Thymus (tissue), 11 donors: ENCODE measurements around the gene PUM2. TPM values are rescaled to one million over a fixed set of nuclear protein-coding genes. Genes with fewer than 3 reads are reported as not detected.
A peak's percentile ranks its signal among the peaks of the same experiment; 100 is the strongest.

ENCODE experiments used
- DNase-seq, 9 donors: peaks; one replicate each; pipeline ENCODE4 v3.0.0-alpha.2; 2013; ENCODE audit warnings: low spot score in 9 of 9, low read depth in 6 of 9, missing footprints in 1 of 9
- H3K27ac ChIP-seq, 2 donors: one replicate each; pipeline ENCODE4 v1.5.1; 2013; ENCODE audit warnings: control low read depth in 1 of 2, low read depth in 1 of 2, low read length in 1 of 2, mild to moderate bottlenecking in 1 of 2, moderate library complexity in 1 of 2
- H3K27me3 ChIP-seq, 2 donors: one replicate each; pipeline ENCODE4 v1.5.1; 2013; ENCODE audit warnings: low read length in 1 of 2; ENCODE audit not compliant: control insufficient read depth in 2 of 2, insufficient read depth in 1 of 2
- H3K36me3 ChIP-seq, 2 donors: one replicate each; pipeline ENCODE4 v1.5.1; 2013; ENCODE audit warnings: low read length in 1 of 2, mild to moderate bottlenecking in 1 of 2, moderate library complexity in 1 of 2; ENCODE audit not compliant: control insufficient read depth in 2 of 2, insufficient read depth in 2 of 2
- H3K4me1 ChIP-seq, 2 donors: one replicate each; pipeline ENCODE4 v1.5.1; 2013; ENCODE audit warnings: low read length in 2 of 2; ENCODE audit not compliant: control insufficient read depth in 2 of 2, insufficient read depth in 2 of 2
- H3K4me3 ChIP-seq, 2 donors: one replicate each; pipeline ENCODE4 v1.5.1; 2013; ENCODE audit warnings: low read length in 2 of 2, control low read depth in 1 of 2, mild to moderate bottlenecking in 1 of 2
- H3K9me3 ChIP-seq, 2 donors: one replicate each; pipeline ENCODE4 v1.5.1; 2013; ENCODE audit warnings: low read length in 1 of 2, mild to moderate bottlenecking in 1 of 2; ENCODE audit not compliant: control insufficient read depth in 2 of 2, insufficient read depth in 1 of 2
- WGBS: extraction: QIAGEN DNeasy Blood & Tissue Kit; methylation state at CpG from one replicate; pipeline ENCODE4 v1.1.7; 2013; 5-methylcytosine and 5-hydroxymethylcytosine counted together
- polyA plus RNA-seq: library from polyadenylated mRNA; stranded (reverse); fragments of 200-250 nt; gene quantifications from one replicate; pipeline ENCODE4 v1.2.3, GENCODE V29; 2013
- total RNA-seq: library from RNA; stranded (reverse); fragments of 120-200 nt; gene quantifications from one replicate; pipeline ENCODE4 v1.2.4, GENCODE V29; 2013
- donor health status: healthy.

The PUM2 gene
- total and polyA plus RNA-seq, 2 donors = 40.2 to 66.8 TPM

DNA sequence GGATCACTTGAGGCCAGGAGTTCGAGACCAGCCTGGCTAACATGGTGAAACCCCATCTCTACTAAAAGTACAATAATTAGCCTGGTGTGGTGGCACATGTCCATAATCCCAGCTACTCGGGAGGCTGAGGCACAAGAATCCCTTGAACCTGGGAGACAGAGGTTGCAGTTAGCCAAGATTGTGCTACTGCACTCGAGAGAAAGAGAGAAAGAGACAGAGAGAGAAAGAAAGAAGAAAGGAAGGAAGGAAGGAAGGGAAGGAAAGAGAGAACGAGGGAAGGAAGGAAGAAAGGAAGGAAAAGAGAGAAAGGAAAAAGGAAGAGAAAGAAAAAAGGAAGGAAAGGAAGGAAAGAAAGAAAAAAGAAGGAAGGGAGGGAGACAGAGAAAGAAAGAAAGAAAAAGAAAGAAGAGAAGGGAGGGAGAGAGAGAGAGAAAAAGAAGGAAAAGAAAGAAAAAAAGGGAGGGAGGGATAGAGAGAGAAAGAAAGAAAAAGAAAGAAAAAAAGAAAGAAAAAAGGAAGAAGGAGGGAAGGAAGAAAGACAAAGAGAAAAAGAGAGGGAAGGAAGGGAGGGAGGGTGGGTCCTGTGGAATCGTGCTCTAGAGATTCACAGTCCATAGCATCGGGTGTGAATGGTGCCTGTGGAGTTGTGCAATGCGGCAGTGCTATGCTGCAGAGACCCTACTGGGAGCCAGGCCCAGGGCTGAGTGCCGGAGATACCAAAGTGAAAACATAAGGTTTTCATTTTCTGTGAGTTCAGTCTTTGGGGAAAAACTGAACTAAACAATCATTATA is 121.1 kb downstream of the PUM2 start:
- H3K9me3 ChIP-seq = no peaks in the 10 kb centered on the region
- H3K36me3 ChIP-seq = no peaks in the 10 kb centered on the region
- H3K4me3 ChIP-seq = no peak overlapping the region
- no peak for DNase-seq
- H3K27ac ChIP-seq = no peak overlapping the region
- H3K4me1 ChIP-seq = peaks cover 0 to 11% of the 10 kb centered on the region in 2 donors
- 88% methylated on average over 8 of the region's 8 CpGs for WGBS
- H3K27me3 ChIP-seq = peaks cover 19 to 41% of the 10 kb centered on the region in 2 donors

GRCh38 chr2:20227894-20228505 is 122.6 kb downstream of the PUM2 start:
- Histone ChIP-seq H3K9me3 (no peaks in the 10 kb centered on the region), H3K27me3 (peaks cover 34 to 55% of the 10 kb centered on the region in 2 donors), H3K27ac (no peak overlapping the region), H3K4me3 (no peak overlapping the region), H3K36me3 (no peaks in the 10 kb centered on the region), H3K4me1 (peaks cover 2 to 17% of the 10 kb centered on the region in 2 donors)
- 94% methylated on average over 10 of the region's 10 CpGs for WGBS
- DNase-seq = no peak

DNA sequence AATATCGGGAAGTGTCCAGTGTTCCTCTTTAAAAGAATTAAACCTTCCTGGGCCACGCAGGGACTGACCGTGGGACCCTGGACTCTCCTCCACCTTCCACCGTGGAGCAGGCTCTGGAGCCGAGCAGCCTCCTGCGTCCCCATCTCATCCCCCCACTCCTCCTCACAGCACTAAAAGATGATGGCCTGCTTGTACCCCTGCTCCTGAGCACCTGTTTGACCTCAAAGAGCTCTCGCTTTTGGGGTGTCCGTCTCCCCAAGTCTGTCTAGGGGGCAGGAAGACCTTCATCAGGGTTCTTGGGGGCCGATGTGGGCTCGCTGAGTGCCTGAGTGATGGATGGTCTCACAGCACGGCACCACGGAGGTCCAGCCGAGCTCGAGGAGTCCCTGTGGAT is 124.5 kb downstream of the PUM2 start:
- WGBS = 94% methylated on average over 14 of the region's 14 CpGs
- H3K36me3 ChIP-seq = no peaks in the 10 kb centered on the region
- peaks cover 2 to 17% of the 10 kb centered on the region in 2 donors for H3K4me1 ChIP-seq
- H3K9me3 ChIP-seq = no peaks in the 10 kb centered on the region
- H3K4me3 ChIP-seq = no peak overlapping the region
- peaks cover 46 to 70% of the 10 kb centered on the region in 2 donors for H3K27me3 ChIP-seq
- H3K27ac ChIP-seq = no peak overlapping the region
- no peak for DNase-seq

DNA sequence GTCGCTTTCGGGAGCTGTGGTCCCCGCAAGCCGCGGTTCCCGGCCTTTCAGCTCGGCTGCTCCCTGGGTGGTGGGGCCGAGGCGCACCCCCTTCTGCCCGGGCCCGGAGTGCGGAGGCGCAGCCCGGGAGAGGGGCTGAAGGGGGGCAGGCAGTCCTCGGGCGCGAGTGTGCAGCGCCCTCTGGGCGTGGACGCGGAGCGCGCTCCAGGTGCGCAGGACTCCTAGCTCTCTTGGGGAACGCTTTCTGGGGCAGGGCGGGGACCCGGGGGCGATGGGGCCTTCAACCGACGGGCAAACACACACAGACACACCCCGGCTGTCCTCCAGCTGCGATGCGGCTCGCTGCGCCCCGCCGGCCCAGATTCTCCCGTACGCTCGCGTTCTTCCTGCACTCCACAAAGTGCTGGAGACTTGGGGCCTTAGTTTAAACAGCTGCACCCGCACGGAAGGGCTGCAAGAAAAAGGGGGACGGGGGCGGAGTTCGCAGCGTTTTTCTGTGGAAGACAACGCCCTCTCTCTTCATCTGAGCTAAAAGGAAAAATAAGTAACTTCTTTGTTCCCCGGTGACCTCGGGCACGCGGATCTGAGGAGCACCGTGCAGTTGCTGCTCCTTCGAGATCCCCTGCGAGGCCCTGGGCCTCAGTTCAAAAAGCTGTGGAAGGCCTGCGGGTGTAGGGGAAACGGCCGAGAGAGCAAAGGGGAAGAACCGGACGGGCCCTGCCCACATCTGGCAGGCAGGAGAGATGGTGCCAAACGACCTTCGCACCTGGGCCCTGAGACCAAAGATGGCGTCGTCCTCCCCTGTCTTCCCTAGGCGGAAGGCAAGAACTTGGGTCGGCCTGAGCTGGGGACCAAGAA is 125.1 kb downstream of the PUM2 start:
- Histone ChIP-seq H3K9me3 (no peaks in the 10 kb centered on the region), H3K27me3 (peaks cover 48 to 74% of the 10 kb centered on the region in 2 donors), H3K36me3 (no peaks in the 10 kb centered on the region), H3K27ac (peak overlapping the region in 1 of 2 donors; percentile 31), H3K4me3 (peak overlapping the region; percentile 14 to 51), H3K4me1 (peaks cover 2 to 17% of the 10 kb centered on the region in 2 donors)
- WGBS = 7% methylated on average over 66 of the region's 66 CpGs
- DNase-seq = peak in 8 of 9 donors; percentile 21 to 79 (median 50)

GRCh38 chr2:20224716-20225293 is 125.8 kb downstream of the PUM2 start, which contains the start of gene SDC1:
TSS of gene SDC1 (minus strand) at chr2:20225130. CDS start at chr2:20224867, 263 bp downstream.
- H3K27ac ChIP-seq = peak within 1 kb of the TSS in 1 of 2 donors; percentile 81
- H3K9me3 ChIP-seq = no peaks in the 10 kb centered on the region
- peak within 1 kb of the TSS; percentile 26 to 51 for H3K4me3 ChIP-seq
- H3K36me3 ChIP-seq = no peaks in the 10 kb centered on the region
- peaks cover 48 to 79% of the 10 kb centered on the region in 2 donors for H3K27me3 ChIP-seq
- under 1% methylated on average over 65 of the region's 65 CpGs for WGBS
- no peak for DNase-seq
- peaks cover 2 to 17% of the 10 kb centered on the region in 2 donors for H3K4me1 ChIP-seq

- H3K9me3 ChIP-seq = no peaks in the 10 kb centered on the region
- DNase-seq = no peak
- WGBS = under 1% methylated on average over 70 of the region's 70 CpGs
- H3K27me3 ChIP-seq = peaks cover 48 to 82% of the 10 kb centered on the region in 2 donors
- no peaks in the 10 kb centered on the region for H3K36me3 ChIP-seq
- H3K27ac ChIP-seq = peak overlapping the region in 1 of 2 donors; percentile 81
- peak overlapping the region; percentile 26 to 51 for H3K4me3 ChIP-seq
- peaks cover 2 to 17% of the 10 kb centered on the region in 2 donors for H3K4me1 ChIP-seq
Observed at GRCh38 chr2:20224164-20224715, 126.4 kb downstream of the PUM2 start.

DNA sequence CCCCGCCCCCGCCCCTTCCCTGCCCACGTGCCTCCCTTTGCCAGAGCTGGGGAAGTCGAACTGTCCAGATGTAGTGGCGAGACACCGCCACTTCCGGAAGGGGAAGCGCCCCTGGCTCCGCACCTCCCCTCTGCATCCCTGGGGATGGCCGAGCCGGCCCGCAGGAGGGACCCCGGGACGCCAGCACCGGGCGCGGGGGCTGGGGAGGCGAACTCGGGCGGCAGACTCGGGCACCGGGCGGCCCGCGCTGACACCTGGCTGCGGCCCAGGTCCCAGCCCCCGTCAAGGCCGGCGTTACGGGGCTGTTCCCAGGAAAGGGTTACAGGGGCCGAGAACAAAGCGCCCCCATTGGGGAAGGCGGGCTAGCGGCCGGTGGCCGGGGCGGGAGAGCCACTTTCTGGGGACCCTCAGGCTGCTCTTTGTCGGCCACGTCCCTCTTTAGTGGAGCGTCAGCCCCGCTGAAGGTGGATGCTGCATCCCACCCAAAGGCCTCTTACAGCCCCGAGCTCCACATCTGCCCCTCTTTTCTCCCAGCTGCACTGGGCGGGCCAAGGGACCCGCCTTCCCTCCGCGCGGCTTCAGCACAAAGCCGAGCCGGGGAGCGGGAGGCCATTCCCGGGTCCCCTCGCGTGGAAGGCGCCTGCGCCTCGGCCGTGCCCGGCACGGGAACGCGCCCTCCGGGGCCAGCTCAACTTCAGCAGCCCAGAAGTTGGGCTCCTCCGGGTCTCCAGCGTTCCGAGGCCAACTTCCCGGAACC is 127.1 kb downstream of the PUM2 start:
- 2% methylated on average over 66 of the region's 66 CpGs for WGBS
- Histone ChIP-seq H3K4me1 (peaks cover 2 to 17% of the 10 kb centered on the region in 2 donors), H3K4me3 (peak overlapping the region; percentile 26 to 51), H3K27ac (peak overlapping the region in 1 of 2 donors; percentile 81), H3K9me3 (no peaks in the 10 kb centered on the region), H3K36me3 (no peaks in the 10 kb centered on the region), H3K27me3 (peaks cover 48 to 82% of the 10 kb centered on the region in 2 donors)
- DNase-seq = no peak
